BJ (cell line): ENCODE data around the gene ZFP1. TPM values are rescaled to one million over a fixed set of nuclear protein-coding genes. Genes with fewer than 3 reads are reported as not detected.
"Not testable (repeated sequence)": the region's sequence is repeated elsewhere in the genome, so short reads cannot be mapped to it uniquely, and the experiment has no call there.

Experiments used
- CTCF ChIA-PET: fragments of 350-600 bp; formaldehyde crosslinking; extraction: SDS; loops from one replicate; lab custom pipeline; 2021; ENCODE audit warnings: antibody characterized with exemption, inconsistent platforms; lab: Yijun Ruan, JAX
- POLR2A ChIA-PET: fragments of 300-600 bp; sonication (Branson Sonifier 250); formaldehyde crosslinking; extraction: SDS; loops from one replicate; lab custom pipeline; 2021; ENCODE audit warnings: antibody characterized with exemption; lab: Charles Lee
- DNase-seq: peaks from one replicate; pipeline ENCODE4 v3.0.0-alpha.2; 2011; ENCODE audit warnings: low read depth
- H3K27me3 ChIP-seq: 2 replicates; pipeline ENCODE4 v1.6.0; 2011; ENCODE audit warnings: low read length; ENCODE audit not compliant: control insufficient read depth, insufficient read depth
- H3K36me3 ChIP-seq: 2 replicates; pipeline ENCODE4 v1.5.1; 2011; ENCODE audit warnings: low read length; ENCODE audit not compliant: control insufficient read depth, insufficient read depth
- H3K4me3 ChIP-seq: 2 replicates; pipeline ENCODE4 v1.5.1; 2011; ENCODE audit warnings: low read depth, mild to moderate bottlenecking, control low read depth, low read length
- polyA plus RNA-seq: library from polyadenylated mRNA; depleted of rRNA; stranded (reverse); fragments of >200 nt; gene quantifications from 2 replicates; pipeline ENCODE4 v1.2.3, GENCODE V29; 2011
- TF ChIP-seq, protein P1 (sequence below): IDR thresholded peaks from 2 replicates; pipeline ENCODE4 v1.5.1; 2011; ENCODE audit warnings: low read depth, mild to moderate bottlenecking, control low read depth, inconsistent platforms, low read length, moderate library complexity; ENCODE audit not compliant: insufficient read depth

Gene ZFP1
- polyA plus RNA-seq, 1 experiment: 3.4 TPM

GRCh38 chr16:75203667-75204409, 55.5 kb downstream of the ZFP1 start:
- no peak overlapping the region for H3K4me3 ChIP-seq
- POLR2A ChIA-PET: no interaction called here
- TF ChIP-seq, protein P1, sequence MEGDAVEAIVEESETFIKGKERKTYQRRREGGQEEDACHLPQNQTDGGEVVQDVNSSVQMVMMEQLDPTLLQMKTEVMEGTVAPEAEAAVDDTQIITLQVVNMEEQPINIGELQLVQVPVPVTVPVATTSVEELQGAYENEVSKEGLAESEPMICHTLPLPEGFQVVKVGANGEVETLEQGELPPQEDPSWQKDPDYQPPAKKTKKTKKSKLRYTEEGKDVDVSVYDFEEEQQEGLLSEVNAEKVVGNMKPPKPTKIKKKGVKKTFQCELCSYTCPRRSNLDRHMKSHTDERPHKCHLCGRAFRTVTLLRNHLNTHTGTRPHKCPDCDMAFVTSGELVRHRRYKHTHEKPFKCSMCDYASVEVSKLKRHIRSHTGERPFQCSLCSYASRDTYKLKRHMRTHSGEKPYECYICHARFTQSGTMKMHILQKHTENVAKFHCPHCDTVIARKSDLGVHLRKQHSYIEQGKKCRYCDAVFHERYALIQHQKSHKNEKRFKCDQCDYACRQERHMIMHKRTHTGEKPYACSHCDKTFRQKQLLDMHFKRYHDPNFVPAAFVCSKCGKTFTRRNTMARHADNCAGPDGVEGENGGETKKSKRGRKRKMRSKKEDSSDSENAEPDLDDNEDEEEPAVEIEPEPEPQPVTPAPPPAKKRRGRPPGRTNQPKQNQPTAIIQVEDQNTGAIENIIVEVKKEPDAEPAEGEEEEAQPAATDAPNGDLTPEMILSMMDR: no peak
- DNase-seq: no peak
- H3K36me3 ChIP-seq: no peaks in the 10 kb centered on the region
- no peaks in the 10 kb centered on the region for H3K27me3 ChIP-seq
- CTCF ChIA-PET: no interaction called here

DNA sequence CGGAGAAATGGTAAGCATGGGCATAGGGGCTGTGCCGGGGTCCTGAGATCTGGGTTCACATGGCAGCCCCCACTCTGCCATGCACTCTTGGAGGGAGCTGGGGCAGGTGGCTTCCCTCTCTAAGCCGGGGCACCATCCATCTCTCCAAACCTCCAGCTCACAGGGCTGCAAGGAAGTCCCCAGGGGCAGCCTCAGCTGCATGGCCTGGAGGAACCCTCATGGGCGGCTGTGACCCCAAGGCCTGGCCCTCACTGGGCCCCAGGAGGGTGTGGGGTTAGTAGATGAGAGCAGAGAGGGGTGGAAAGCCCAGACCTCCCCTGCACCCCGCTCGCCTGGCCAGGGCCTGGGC, 56.1 kb downstream of the ZFP1 start:
- no peaks in the 10 kb centered on the region for H3K27me3 ChIP-seq
- ChIA-PET CTCF (no interaction called here), POLR2A (no interaction called here)
- TF ChIP-seq, protein P1: no peak
- no peak overlapping the region for H3K4me3 ChIP-seq
- no peaks in the 10 kb centered on the region for H3K36me3 ChIP-seq
- no peak for DNase-seq

DNA sequence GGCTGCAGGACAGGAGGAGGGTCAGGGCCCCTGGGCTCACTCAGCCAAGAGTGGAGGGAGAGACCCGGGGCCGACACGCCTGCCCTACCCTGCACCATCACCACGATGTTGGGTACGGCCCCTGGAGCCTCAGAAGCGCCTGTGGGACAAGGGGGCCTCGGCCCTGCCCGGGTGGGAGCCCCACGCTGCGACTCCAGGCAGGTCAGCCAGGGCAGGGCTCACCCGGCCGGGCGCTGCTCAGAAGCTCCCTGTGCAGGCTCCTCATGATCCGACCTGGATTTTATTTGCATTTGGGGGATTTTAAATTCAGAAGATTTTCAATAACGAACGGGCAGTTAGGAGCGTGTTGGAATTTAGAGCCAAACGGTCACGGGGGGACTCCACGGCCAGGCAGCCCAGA, 56.6 kb downstream of the ZFP1 start:
- DNase-seq, H3K4me3 ChIP-seq, CTCF ChIA-PET, H3K36me3 ChIP-seq, H3K27me3 ChIP-seq, POLR2A ChIA-PET: not testable (repeated sequence)

GRCh38 chr16:75205438-75205837, 57.1 kb downstream of the ZFP1 start:
- H3K4me3 ChIP-seq, H3K27me3 ChIP-seq, DNase-seq, H3K36me3 ChIP-seq, CTCF ChIA-PET, POLR2A ChIA-PET: not testable (repeated sequence)

- H3K27me3 ChIP-seq, POLR2A ChIA-PET, H3K36me3 ChIP-seq, H3K4me3 ChIP-seq, DNase-seq: not testable (repeated sequence)
- CTCF ChIA-PET: interaction anchor here (0.7 to 0.8 kb wide), 2 partner anchors 21 to 28 kb away, joined by 3 to 5 read pairs; no protein-coding TSS in a partner anchor
Measured at GRCh38 chr16:75205961-75206748, 57.8 kb downstream of the ZFP1 start.

DNA sequence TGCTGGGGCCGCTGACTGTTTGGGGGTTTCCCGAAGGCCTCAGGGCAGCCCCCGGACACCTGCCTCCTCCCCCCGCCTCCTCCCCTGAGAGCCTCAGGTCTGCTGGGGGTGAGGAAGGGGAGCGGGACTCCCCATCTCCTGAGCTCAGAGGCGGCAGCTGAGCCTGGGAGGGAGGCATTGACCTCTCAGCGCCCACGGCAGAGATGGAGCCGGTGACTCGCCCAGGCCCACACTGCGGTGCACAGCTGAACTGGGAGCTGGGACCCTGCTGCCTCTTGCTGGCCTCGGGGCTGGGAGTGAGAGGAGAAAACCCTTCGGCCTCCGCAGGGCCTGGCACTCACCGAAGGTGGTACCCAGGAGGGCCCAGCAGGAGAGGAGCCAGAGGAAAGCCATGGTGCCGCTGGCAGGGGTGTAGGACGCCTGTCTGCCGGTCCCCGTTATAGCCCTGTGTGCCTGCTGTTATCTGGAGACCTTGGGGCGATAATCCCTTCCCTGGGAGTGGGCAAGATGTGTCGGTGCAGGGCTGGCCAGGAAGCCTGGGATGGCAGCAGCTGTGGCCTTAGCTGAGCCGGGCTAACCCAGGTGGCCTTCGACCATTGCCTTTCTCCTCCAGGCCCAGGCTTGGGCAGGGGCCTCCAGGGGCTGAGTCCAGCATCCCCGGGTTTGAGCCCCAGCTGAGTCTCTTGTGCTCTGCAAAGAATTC, 58.6 kb downstream of the ZFP1 start, which contains the start of gene CTRB2:
CTRB2 (minus strand) TSS at position 413 of the 703 bp plus-strand sequence; CDS start at position 393, 20 bp downstream.
- TF ChIP-seq, protein P1: no peak
- H3K36me3 ChIP-seq: no peaks in the 10 kb centered on the region
- DNase-seq: no peak
- ChIA-PET POLR2A (no interaction called here), CTCF (interaction anchor here (0.7 to 0.8 kb wide), 3 partner anchors 20 to 27 kb away, joined by 3 to 5 read pairs (median 4); no protein-coding TSS in a partner anchor)
- no peaks in the 10 kb centered on the region for H3K27me3 ChIP-seq
- no peak within 1 kb of the TSS for H3K4me3 ChIP-seq
